Endothelial cell of umbilical vein (primary cell): ENCODE measurements around the gene SPNS2.

Experiments
- EZH2 ChIP-seq: IDR thresholded peaks from 2 replicates; pipeline ENCODE4 v1.6.1; 2012; ENCODE audit warnings: borderline replicate concordance, low read depth, mild to moderate bottlenecking, moderate library complexity, low read length, inconsistent platforms; ENCODE audit not compliant: severe bottlenecking
- POLR2A ChIP-seq: IDR thresholded peaks from 2 replicates; pipeline ENCODE4 v1.6.1; 2012; ENCODE audit warnings: low read depth, mild to moderate bottlenecking, control low read depth, low read length
- POLR2AphosphoS5 ChIP-seq: IDR thresholded peaks from 2 replicates; pipeline ENCODE4 v1.6.1; 2012; ENCODE audit warnings: low read depth, mild to moderate bottlenecking, control low read depth, low read length, moderate library complexity; ENCODE audit not compliant: insufficient read depth
- TF ChIP-seq, protein P1 (sequence below), 2 donors: IDR thresholded peaks; 1 replicate in 1 of 2; 2 replicates in 1 of 2; pipeline ENCODE4 v1.5.1; 2011; ENCODE audit warnings: low read length in 2 of 2, mild to moderate bottlenecking in 2 of 2, moderate library complexity in 2 of 2, control low read depth in 1 of 2, inconsistent platforms in 1 of 2, low read depth in 1 of 2; ENCODE audit not compliant: insufficient read depth in 1 of 2; ENCODE audit errors: extremely low read depth in 1 of 2

DNA sequence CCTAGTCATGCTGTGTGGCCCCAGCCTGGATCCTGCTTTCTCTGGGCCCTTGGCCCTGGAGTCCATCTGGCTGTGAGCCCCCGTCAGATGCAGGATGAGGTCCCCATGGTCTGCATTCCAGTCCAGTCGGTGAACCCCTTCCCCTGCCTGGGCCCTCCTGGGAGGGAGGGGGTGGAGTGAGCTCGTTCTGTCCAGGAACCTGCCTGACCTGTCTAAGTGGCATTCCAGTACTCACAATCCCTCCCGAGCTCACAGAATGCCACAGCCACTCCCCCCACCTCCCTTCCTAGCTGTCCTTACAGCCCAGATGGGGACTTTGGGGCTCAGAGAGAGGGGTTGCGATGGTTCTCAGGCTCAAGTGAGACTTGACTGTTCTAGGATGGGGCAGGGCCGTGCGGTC lies 15.5 kb downstream of the SPNS2 start:
- TF ChIP-seq, protein P1, sequence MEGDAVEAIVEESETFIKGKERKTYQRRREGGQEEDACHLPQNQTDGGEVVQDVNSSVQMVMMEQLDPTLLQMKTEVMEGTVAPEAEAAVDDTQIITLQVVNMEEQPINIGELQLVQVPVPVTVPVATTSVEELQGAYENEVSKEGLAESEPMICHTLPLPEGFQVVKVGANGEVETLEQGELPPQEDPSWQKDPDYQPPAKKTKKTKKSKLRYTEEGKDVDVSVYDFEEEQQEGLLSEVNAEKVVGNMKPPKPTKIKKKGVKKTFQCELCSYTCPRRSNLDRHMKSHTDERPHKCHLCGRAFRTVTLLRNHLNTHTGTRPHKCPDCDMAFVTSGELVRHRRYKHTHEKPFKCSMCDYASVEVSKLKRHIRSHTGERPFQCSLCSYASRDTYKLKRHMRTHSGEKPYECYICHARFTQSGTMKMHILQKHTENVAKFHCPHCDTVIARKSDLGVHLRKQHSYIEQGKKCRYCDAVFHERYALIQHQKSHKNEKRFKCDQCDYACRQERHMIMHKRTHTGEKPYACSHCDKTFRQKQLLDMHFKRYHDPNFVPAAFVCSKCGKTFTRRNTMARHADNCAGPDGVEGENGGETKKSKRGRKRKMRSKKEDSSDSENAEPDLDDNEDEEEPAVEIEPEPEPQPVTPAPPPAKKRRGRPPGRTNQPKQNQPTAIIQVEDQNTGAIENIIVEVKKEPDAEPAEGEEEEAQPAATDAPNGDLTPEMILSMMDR (IDR thresholded peaks at IDR 0.05; ENCODE audit: extremely low read depth in 1 of 2, insufficient read depth in 1 of 2, low read depth in 1 of 2, low read length in 2 of 2), result no peak
- TF ChIP-seq POLR2A (no peak), POLR2AphosphoS5 (no peak), EZH2 (no peak)
